B cell (primary cell): ENCODE data around the gene CADPS.

Experiments used
- EZH2 ChIP-seq: IDR thresholded peaks from 2 replicates; pipeline ENCODE4 v1.6.1; 2012; ENCODE audit warnings: borderline replicate concordance, low read depth, mild to moderate bottlenecking, moderate library complexity, low read length; ENCODE audit not compliant: insufficient read depth, poor library complexity, severe bottlenecking
- TF ChIP-seq, protein P1 (sequence below): fragments of 200-600 bp; IDR thresholded peaks from one replicate; pipeline ENCODE4 v1.8.0; 2022; ENCODE audit warnings: antibody characterized with exemption, mild to moderate bottlenecking

DNA sequence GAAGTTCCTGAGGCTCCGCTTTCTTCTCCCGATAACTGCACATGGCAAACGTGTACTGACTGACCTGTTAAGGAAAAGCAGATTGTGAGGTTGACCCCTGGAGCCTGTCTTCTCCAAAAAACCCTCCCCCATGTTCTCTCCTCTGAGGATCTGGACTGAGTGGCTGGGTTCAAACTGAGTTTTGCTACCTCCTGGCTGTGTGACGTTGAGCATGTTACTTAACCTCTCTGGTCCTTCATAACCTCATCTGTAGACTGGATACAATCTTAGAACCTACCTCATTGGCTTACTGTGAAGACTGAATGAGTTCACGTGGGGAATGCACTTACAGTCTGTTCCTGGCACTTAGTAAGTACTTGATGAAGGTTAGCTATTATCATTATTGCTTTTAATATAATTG, 317.8 kb downstream of the CADPS start:
- TF ChIP-seq, protein P1, sequence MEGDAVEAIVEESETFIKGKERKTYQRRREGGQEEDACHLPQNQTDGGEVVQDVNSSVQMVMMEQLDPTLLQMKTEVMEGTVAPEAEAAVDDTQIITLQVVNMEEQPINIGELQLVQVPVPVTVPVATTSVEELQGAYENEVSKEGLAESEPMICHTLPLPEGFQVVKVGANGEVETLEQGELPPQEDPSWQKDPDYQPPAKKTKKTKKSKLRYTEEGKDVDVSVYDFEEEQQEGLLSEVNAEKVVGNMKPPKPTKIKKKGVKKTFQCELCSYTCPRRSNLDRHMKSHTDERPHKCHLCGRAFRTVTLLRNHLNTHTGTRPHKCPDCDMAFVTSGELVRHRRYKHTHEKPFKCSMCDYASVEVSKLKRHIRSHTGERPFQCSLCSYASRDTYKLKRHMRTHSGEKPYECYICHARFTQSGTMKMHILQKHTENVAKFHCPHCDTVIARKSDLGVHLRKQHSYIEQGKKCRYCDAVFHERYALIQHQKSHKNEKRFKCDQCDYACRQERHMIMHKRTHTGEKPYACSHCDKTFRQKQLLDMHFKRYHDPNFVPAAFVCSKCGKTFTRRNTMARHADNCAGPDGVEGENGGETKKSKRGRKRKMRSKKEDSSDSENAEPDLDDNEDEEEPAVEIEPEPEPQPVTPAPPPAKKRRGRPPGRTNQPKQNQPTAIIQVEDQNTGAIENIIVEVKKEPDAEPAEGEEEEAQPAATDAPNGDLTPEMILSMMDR: no peak
- TF ChIP-seq EZH2: no peak
